ENCODE results near the gene FAM47E. TPM values are rescaled to one million over a fixed set of nuclear protein-coding genes. Genes with fewer than 3 reads are reported as not detected.

FAM47E gene
- total and polyA plus RNA-seq, 2 of the 13 experiments (the other 11 are each of a cell fraction or from before 2014, with no cell fraction given) = 0.33 to 0.66 TPM

GRCh38 chr4:76213415-76214176 is 37.9 kb upstream of the FAM47E start, which contains the start of gene SCARB2 (continued):
- TF ChIP-seq ZBTB26 (CRISPR knock-in tag; IDR thresholded peaks at IDR 0.05; ENCODE audit: borderline replicate concordance) = no peak; the same call in 1 of the 2 replicates
- TF ChIP-seq SETDB1 (CRISPR knock-in tag; IDR thresholded peaks at IDR 0.05; ENCODE audit: borderline replicate concordance) = no peak
- no peak for TF ChIP-seq SNAI1 (CRISPR knock-in tag; IDR thresholded peaks at IDR 0.05; ENCODE audit: borderline replicate concordance)
- TF ChIP-seq ZNF543 (CRISPR knock-in tag; IDR thresholded peaks at IDR 0.05) = peak; percentile 91; the same call in 1 of the 2 replicates
- no peak for TF ChIP-seq HMGA1 (CRISPR knock-in tag; conservative IDR thresholded peaks at IDR 0.05)
- no peak for TF ChIP-seq ZNF496 (CRISPR knock-in tag; IDR thresholded peaks at IDR 0.05; ENCODE audit: insufficient replicate concordance)
- no peak for TF ChIP-seq ZNF468 (CRISPR knock-in tag; IDR thresholded peaks at IDR 0.05)
- no peak for TF ChIP-seq ADNP (CRISPR knock-in tag; IDR thresholded peaks at IDR 0.05)
- no peak for TF ChIP-seq ZNF256 (CRISPR knock-in tag; conservative IDR thresholded peaks at IDR 0.05)
- TF ChIP-seq ZNF333 (CRISPR knock-in tag; IDR thresholded peaks at IDR 0.05; ENCODE audit: borderline replicate concordance) = no peak; the same call in 1 of the 2 replicates
- no peak for TF ChIP-seq THYN1 (CRISPR knock-in tag; IDR thresholded peaks at IDR 0.05; ENCODE audit: borderline replicate concordance, low read depth)
- no peak; the same call in 1 of the 2 replicates for TF ChIP-seq RNF2 (conservative IDR thresholded peaks at IDR 0.05; ENCODE audit: low read depth)
- no peak for TF ChIP-seq STAG1 (CRISPR knock-in tag; IDR thresholded peaks at IDR 0.05)
- peak; percentile 75; the same call in 1 of the 2 replicates for TF ChIP-seq ZSCAN21 (CRISPR knock-in tag; IDR thresholded peaks at IDR 0.05; ENCODE audit: borderline replicate concordance)
- no peak for TF ChIP-seq ZNF615 (CRISPR knock-in tag; IDR thresholded peaks at IDR 0.05; ENCODE audit: borderline replicate concordance)
- TF ChIP-seq ZNF710 (CRISPR knock-in tag; IDR thresholded peaks at IDR 0.05; ENCODE audit: borderline replicate concordance) = no peak
- no peak; the same call in 1 of the 2 replicates for TF ChIP-seq KLF6 (CRISPR knock-in tag; IDR thresholded peaks at IDR 0.05)
- TF ChIP-seq DMAP1 (CRISPR knock-in tag; IDR thresholded peaks at IDR 0.05) = no peak; the same call in 1 of the 2 replicates
- no peak; the same call in 1 of the 2 replicates for TF ChIP-seq ZNF335 (CRISPR knock-in tag; IDR thresholded peaks at IDR 0.05)
- TF ChIP-seq RAD21 (CRISPR knock-in tag; IDR thresholded peaks at IDR 0.05) = peak; percentile 54
- TF ChIP-seq CAMTA2 (CRISPR knock-in tag; IDR thresholded peaks at IDR 0.05; ENCODE audit: borderline replicate concordance) = no peak
- TF ChIP-seq ATM (IDR thresholded peaks at IDR 0.05; ENCODE audit: borderline replicate concordance) = no peak
- TF ChIP-seq ZNF616 (CRISPR knock-in tag; IDR thresholded peaks at IDR 0.05; ENCODE audit: low read depth) = peak; percentile 79; the same call in 1 of the 2 replicates
- 0 out of 2 replicates have a peak, but pooled peaks have one; percentile 10 for TF ChIP-seq ISL2 (CRISPR knock-in tag; IDR thresholded peaks at IDR 0.05)
- no peak for TF ChIP-seq ZNF576 (CRISPR knock-in tag; IDR thresholded peaks at IDR 0.05)
